Uterus (tissue), 4 donors: ENCODE results near the gene BANK1. TPM values are rescaled to one million over a fixed set of nuclear protein-coding genes. Genes with fewer than 3 reads are reported as not detected.

ENCODE experiments used
- DNase-seq, 2 donors: peaks; one replicate each; pipeline ENCODE4 v3.0.0-alpha.2; 2019 to 2020
- H3K27ac ChIP-seq, 2 donors: fragments of 200-600 bp; sonication (generic); 1 replicate in 1 of 2; 2 replicates in 1 of 2; pipeline ENCODE4 v1.5.1; 2016 to 2018
- H3K27me3 ChIP-seq, 2 donors: fragments of 200-600 bp; sonication (generic); one replicate each; pipeline ENCODE4 v1.5.1; 2018 to 2019; ENCODE audit warnings: control low read depth in 1 of 2
- H3K36me3 ChIP-seq, 2 donors: fragments of 200-600 bp; sonication (generic); one replicate each; pipeline ENCODE4 v1.5.1; 2019; ENCODE audit warnings: control low read depth in 1 of 2
- H3K4me1 ChIP-seq, 2 donors: fragments of 200-600 bp; sonication (generic); one replicate each; pipeline ENCODE4 v1.5.1; 2018 to 2019; ENCODE audit warnings: control low read depth in 1 of 2
- H3K4me3 ChIP-seq, 2 donors: fragments of 200-600 bp; sonication (generic); 1 replicate in 1 of 2; 2 replicates in 1 of 2; pipeline ENCODE4 v1.5.1; 2018 to 2019; ENCODE audit warnings: mild to moderate bottlenecking in 1 of 2
- H3K9me3 ChIP-seq, 2 donors: fragments of 200-600 bp; sonication (generic); one replicate each; pipeline ENCODE4 v1.5.1; 2019; ENCODE audit warnings: control low read depth in 1 of 2
- CTCF ChIP-seq, 4 experiments: fragments of 200-600 bp in 2 of 4; fragments of 450-650 bp in 2 of 4; sonication (generic) in 2 of 4; IDR thresholded peaks; one replicate each; pipeline ENCODE4 v1.5.1; 2016 to 2019; ENCODE audit warnings: antibody characterized with exemption in 4 of 4, mild to moderate bottlenecking in 2 of 4, moderate library complexity in 1 of 4
- POLR2A ChIP-seq, 2 donors: fragments of 450-650 bp; IDR thresholded peaks; one replicate each; pipeline ENCODE4 v1.6.1; 2016; ENCODE audit warnings: antibody characterized with exemption in 2 of 2, mild to moderate bottlenecking in 1 of 2, moderate library complexity in 1 of 2
- intact Hi-C: fragments of 100-400 bp; cut with DNase I; formaldehyde crosslinking; loops from one replicate; pipeline ENCODE4 v1.15.1; 2023; ENCODE audit warnings: low total_unique reads
- total RNA-seq, 4 donors: library from RNA; depleted of rRNA in 3 of 4; stranded (reverse); fragments of >200 nt in 3 of 4; gene quantifications; one replicate each; pipeline versions ENCODE4 v1.1.0 to v1.2.4, GENCODE V29; 2014 to 2023
- donor health status: DM: yes; HTN: yes; CAD: no.

BANK1 gene
- total RNA-seq, 4 donors from 2014 or later = 0.49 to 3.1 (median 0.59) TPM; not detected in 1

GRCh38 chr4:102007959-102008425 lies 217.5 kb downstream of the BANK1 start:
- Histone ChIP-seq H3K36me3 (no peaks in the 10 kb centered on the region), H3K4me3 (no peak overlapping the region), H3K27ac (no peak overlapping the region), H3K4me1 (no peaks in the 10 kb centered on the region), H3K27me3 (no peaks in the 10 kb centered on the region), H3K9me3 (no peaks in the 10 kb centered on the region)
- intact Hi-C loops = no loop called here
- no peak for TF ChIP-seq CTCF (IDR thresholded peaks at IDR 0.05)
- TF ChIP-seq POLR2A (IDR thresholded peaks at IDR 0.05) = no peak
- no peak for DNase-seq

DNA sequence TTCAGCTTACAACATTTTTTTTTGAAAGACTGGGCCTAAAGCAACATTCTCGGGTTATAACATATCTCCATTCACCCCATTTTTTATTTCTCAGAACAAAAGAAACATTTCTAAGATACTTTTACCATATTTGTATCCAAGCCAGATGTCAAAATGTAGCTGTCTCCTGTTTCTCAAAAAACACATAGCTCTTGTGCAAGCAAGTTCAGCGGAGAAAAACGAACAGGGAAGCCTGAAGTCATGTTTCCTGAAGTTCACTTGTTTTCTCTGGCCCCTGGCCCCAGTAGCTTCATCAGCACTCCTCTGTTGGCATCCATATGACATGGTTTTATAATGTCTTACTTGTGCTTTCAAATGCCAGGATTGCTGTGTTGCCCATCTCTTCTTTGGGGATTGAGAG lies 218.2 kb downstream of the BANK1 start:
- no peaks in the 10 kb centered on the region for H3K9me3 ChIP-seq
- TF ChIP-seq CTCF (IDR thresholded peaks at IDR 0.05) = no peak
- no peak for TF ChIP-seq POLR2A (IDR thresholded peaks at IDR 0.05)
- no peaks in the 10 kb centered on the region for H3K36me3 ChIP-seq
- DNase-seq = no peak
- no peaks in the 10 kb centered on the region for H3K4me1 ChIP-seq
- intact Hi-C loops = no loop called here
- no peak overlapping the region for H3K4me3 ChIP-seq
- H3K27me3 ChIP-seq = no peaks in the 10 kb centered on the region
- H3K27ac ChIP-seq = no peak overlapping the region

GRCh38 chr4:102022343-102022742 lies 231.8 kb downstream of the BANK1 start:
- TF ChIP-seq CTCF (IDR thresholded peaks at IDR 0.05) = no peak
- no peak for TF ChIP-seq POLR2A (IDR thresholded peaks at IDR 0.05)
- Histone ChIP-seq H3K36me3 (peaks cover 0 to 1% of the 10 kb centered on the region in 2 donors), H3K4me1 (no peaks in the 10 kb centered on the region), H3K27ac (no peak overlapping the region), H3K27me3 (no peaks in the 10 kb centered on the region), H3K9me3 (no peaks in the 10 kb centered on the region), H3K4me3 (no peak overlapping the region)
- no peak for DNase-seq
- intact Hi-C loops = no loop called here

- no peaks in the 10 kb centered on the region for H3K27me3 ChIP-seq
- no peak overlapping the region for H3K4me3 ChIP-seq
- H3K4me1 ChIP-seq = no peaks in the 10 kb centered on the region
- intact Hi-C loops = no loop called here
- H3K27ac ChIP-seq = no peak overlapping the region
- DNase-seq = no peak
- H3K36me3 ChIP-seq = no peaks in the 10 kb centered on the region
- TF ChIP-seq CTCF (IDR thresholded peaks at IDR 0.05) (no peak), POLR2A (IDR thresholded peaks at IDR 0.05) (no peak)
- H3K9me3 ChIP-seq = no peaks in the 10 kb centered on the region
Observed at GRCh38 chr4:102027961-102028360, 237.4 kb downstream of the BANK1 start.

GRCh38 chr4:102031406-102031805 lies 240.9 kb downstream of the BANK1 start:
- no peak for DNase-seq
- no peak for TF ChIP-seq POLR2A (IDR thresholded peaks at IDR 0.05)
- no peak for TF ChIP-seq CTCF (IDR thresholded peaks at IDR 0.05)
- Histone ChIP-seq H3K4me3 (no peak overlapping the region), H3K27me3 (no peaks in the 10 kb centered on the region), H3K9me3 (no peaks in the 10 kb centered on the region), H3K27ac (no peak overlapping the region), H3K4me1 (no peaks in the 10 kb centered on the region), H3K36me3 (no peaks in the 10 kb centered on the region)
- intact Hi-C loops = no loop called here
